H1 (cell line): ENCODE measurements around the gene RAB3D. TPM values are rescaled to one million over a fixed set of nuclear protein-coding genes. Genes with fewer than 3 reads are reported as not detected.

Source experiments
- BACH1 ChIP-seq: IDR thresholded peaks from 2 replicates; pipeline ENCODE4 v1.6.1; 2012; ENCODE audit warnings: low read length, improper control_type of control experiment
- CEBPB ChIP-seq: IDR thresholded peaks from 2 replicates; pipeline ENCODE4 v1.6.1; 2012; ENCODE audit warnings: low read depth, low read length
- CTCF ChIP-seq, 3 experiments: IDR thresholded peaks; 1 replicate in 2 of 3; 2 replicates in 1 of 3; pipeline versions ENCODE4 v1.5.1 to v1.6.1; 2011; ENCODE audit warnings: low read length in 3 of 3, mild to moderate bottlenecking in 3 of 3, inconsistent platforms in 2 of 3, low read depth in 1 of 3, moderate library complexity in 1 of 3; ENCODE audit not compliant: insufficient read depth in 1 of 3; ENCODE audit errors: control extremely low read depth in 1 of 3
- MAFK ChIP-seq: IDR thresholded peaks from 2 replicates; pipeline ENCODE4 v1.6.1; 2012; ENCODE audit warnings: low read depth, mild to moderate bottlenecking, improper control_type of control experiment, low read length
- NRF1 ChIP-seq: IDR thresholded peaks from 2 replicates; pipeline ENCODE4 v1.6.1; 2011; ENCODE audit warnings: mild to moderate bottlenecking, low read depth, low read length, improper control_type of control experiment
- RAD21 ChIP-seq, 2 experiments: IDR thresholded peaks in 1 of 2; conservative IDR thresholded peaks in 1 of 2; 2 replicates each; pipeline ENCODE4 v1.6.1; 2011; ENCODE audit warnings: low read depth in 2 of 2, low read length in 2 of 2, improper control_type of control experiment in 1 of 2, inconsistent platforms in 1 of 2, mild to moderate bottlenecking in 1 of 2, moderate library complexity in 1 of 2
- TAF7 ChIP-seq: optimal IDR thresholded peaks from 2 replicates; pipeline ENCODE3; 2011; ENCODE audit warnings: low read depth, mild to moderate bottlenecking, inconsistent platforms, low read length, moderate library complexity, borderline replicate concordance
- polyA plus RNA-seq, 7 experiments: library from polyadenylated mRNA; depleted of rRNA in 3 of 7; stranded (reverse) in 5 of 7; unstranded in 2 of 7; fragments of >200 nt in 5 of 7; fragments of 200-250 nt in 2 of 7; gene quantifications; 1 replicate in 5 of 7; 2 replicates in 1 of 7; 4 replicates in 1 of 7; pipeline versions ENCODE4 v1.2.1 to v1.2.3, GENCODE V29; 2011 to 2013; ENCODE audit warnings: missing spikeins in 2 of 7, mixed read lengths in 2 of 7
- total RNA-seq: library from RNA; stranded (reverse); fragmentation: NEBNext Ultra II Directional; extraction: Animal tissue kit (Norgen Biotek cat#: 25700); gene quantifications from 2 replicates; pipeline ENCODE4 v1.2.1, GENCODE V29; 2021
- TF ChIP-seq, protein P1 (sequence below): fragments of 300-600 bp; sonication (generic); IDR thresholded peaks from 2 replicates; pipeline ENCODE4 v1.7.1; 2012; ENCODE audit warnings: low read length, moderate library complexity, mild to moderate bottlenecking, inconsistent platforms; ENCODE audit not compliant: insufficient replicate concordance

The RAB3D gene
- total and polyA plus RNA-seq, 2 of the 8 experiments (the other 6 are each of a cell fraction or from before 2014, with no cell fraction given): 17.8 to 23.8 TPM

DNA sequence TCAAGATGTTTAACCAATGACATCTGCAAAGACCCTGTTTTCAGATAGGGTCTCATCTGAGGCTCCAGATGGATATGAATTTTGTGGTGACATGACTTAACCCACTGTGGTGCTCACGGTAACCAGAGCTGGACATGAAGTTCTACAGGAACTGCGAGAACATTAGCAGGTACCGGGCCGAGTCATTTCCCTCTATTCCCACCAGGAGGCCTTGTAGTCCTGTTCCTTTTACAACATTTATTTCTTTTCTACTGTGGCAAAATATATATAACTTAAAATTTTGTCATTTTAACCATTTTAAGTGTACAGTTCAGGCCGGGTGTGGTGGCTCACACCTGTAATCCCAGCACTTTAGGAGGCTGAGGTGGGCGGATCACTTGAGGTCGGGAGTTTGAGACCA lies 51.1 kb downstream of the RAB3D start (continued):
- TF ChIP-seq, protein P1, sequence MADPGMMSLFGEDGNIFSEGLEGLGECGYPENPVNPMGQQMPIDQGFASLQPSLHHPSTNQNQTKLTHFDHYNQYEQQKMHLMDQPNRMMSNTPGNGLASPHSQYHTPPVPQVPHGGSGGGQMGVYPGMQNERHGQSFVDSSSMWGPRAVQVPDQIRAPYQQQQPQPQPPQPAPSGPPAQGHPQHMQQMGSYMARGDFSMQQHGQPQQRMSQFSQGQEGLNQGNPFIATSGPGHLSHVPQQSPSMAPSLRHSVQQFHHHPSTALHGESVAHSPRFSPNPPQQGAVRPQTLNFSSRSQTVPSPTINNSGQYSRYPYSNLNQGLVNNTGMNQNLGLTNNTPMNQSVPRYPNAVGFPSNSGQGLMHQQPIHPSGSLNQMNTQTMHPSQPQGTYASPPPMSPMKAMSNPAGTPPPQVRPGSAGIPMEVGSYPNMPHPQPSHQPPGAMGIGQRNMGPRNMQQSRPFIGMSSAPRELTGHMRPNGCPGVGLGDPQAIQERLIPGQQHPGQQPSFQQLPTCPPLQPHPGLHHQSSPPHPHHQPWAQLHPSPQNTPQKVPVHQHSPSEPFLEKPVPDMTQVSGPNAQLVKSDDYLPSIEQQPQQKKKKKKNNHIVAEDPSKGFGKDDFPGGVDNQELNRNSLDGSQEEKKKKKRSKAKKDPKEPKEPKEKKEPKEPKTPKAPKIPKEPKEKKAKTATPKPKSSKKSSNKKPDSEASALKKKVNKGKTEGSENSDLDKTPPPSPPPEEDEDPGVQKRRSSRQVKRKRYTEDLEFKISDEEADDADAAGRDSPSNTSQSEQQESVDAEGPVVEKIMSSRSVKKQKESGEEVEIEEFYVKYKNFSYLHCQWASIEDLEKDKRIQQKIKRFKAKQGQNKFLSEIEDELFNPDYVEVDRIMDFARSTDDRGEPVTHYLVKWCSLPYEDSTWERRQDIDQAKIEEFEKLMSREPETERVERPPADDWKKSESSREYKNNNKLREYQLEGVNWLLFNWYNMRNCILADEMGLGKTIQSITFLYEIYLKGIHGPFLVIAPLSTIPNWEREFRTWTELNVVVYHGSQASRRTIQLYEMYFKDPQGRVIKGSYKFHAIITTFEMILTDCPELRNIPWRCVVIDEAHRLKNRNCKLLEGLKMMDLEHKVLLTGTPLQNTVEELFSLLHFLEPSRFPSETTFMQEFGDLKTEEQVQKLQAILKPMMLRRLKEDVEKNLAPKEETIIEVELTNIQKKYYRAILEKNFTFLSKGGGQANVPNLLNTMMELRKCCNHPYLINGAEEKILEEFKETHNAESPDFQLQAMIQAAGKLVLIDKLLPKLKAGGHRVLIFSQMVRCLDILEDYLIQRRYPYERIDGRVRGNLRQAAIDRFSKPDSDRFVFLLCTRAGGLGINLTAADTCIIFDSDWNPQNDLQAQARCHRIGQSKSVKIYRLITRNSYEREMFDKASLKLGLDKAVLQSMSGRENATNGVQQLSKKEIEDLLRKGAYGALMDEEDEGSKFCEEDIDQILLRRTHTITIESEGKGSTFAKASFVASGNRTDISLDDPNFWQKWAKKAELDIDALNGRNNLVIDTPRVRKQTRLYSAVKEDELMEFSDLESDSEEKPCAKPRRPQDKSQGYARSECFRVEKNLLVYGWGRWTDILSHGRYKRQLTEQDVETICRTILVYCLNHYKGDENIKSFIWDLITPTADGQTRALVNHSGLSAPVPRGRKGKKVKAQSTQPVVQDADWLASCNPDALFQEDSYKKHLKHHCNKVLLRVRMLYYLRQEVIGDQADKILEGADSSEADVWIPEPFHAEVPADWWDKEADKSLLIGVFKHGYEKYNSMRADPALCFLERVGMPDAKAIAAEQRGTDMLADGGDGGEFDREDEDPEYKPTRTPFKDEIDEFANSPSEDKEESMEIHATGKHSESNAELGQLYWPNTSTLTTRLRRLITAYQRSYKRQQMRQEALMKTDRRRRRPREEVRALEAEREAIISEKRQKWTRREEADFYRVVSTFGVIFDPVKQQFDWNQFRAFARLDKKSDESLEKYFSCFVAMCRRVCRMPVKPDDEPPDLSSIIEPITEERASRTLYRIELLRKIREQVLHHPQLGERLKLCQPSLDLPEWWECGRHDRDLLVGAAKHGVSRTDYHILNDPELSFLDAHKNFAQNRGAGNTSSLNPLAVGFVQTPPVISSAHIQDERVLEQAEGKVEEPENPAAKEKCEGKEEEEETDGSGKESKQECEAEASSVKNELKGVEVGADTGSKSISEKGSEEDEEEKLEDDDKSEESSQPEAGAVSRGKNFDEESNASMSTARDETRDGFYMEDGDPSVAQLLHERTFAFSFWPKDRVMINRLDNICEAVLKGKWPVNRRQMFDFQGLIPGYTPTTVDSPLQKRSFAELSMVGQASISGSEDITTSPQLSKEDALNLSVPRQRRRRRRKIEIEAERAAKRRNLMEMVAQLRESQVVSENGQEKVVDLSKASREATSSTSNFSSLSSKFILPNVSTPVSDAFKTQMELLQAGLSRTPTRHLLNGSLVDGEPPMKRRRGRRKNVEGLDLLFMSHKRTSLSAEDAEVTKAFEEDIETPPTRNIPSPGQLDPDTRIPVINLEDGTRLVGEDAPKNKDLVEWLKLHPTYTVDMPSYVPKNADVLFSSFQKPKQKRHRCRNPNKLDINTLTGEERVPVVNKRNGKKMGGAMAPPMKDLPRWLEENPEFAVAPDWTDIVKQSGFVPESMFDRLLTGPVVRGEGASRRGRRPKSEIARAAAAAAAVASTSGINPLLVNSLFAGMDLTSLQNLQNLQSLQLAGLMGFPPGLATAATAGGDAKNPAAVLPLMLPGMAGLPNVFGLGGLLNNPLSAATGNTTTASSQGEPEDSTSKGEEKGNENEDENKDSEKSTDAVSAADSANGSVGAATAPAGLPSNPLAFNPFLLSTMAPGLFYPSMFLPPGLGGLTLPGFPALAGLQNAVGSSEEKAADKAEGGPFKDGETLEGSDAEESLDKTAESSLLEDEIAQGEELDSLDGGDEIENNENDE: no peak
- TF ChIP-seq MAFK (no peak), TAF7 (no peak), RAD21 (IDR thresholded peaks at IDR 0.05 in 1 of 2, conservative IDR thresholded peaks at IDR 0.05 in 1 of 2; ENCODE audit: low read depth in 2 of 2, low read length in 2 of 2) (peak in 1 of 2 experiments; percentile 5; a peak in 1 of 4 replicates), CTCF (IDR thresholded peaks at IDR 0.05; ENCODE audit: control extremely low read depth in 1 of 3, insufficient read depth in 1 of 3, low read depth in 1 of 3, low read length in 3 of 3) (peak in 2 of 3 experiments; percentile 8 to 26; a peak in 2 of 4 replicates), NRF1 (no peak), BACH1 (no peak), CEBPB (no peak)
